Measurements from ENCODE around the gene AP5Z1.

The AP5Z1 gene

DNA sequence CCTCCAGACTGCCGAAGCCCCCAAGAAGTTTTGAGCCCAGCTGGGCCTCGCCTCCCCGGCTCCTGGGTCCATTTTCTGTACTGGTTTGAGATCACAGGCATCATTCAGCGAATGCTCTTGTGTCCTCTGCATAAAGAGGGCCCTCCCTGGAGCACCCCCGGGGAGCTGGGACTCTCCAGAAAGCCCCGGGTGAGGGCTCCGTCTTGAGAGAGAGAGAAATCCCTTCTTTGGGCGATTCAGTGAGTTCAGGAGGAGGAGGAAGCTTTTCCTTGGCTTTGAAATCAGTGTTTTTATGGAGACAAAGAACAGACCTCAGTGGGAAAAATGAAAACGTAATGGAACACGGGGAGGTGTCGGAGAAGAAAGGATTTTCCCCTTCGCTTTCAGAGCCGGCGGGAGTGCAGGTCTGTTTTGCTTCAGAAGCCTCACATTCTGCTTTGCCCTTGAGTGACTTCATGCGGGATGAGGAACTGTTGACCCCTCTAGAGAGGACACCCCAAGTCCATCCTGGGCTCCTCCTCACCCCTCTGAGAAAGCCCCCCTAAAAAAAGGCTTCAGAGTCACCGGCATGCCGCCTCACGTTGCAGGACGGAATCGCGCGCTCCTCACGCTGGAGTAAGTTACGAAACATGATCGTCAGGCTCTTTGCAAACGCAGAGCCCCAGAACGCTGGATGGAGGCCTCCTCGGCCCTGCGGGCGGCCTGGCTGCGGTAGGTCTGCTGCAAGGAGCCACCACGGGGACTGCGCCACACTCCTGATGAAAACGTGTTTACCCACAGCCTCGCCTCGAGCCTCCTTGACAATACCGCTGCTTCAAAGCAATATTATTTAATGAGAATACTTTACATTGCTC is 8.5 kb upstream of the AP5Z1 start:
- DNase-seq = no peak

DNA sequence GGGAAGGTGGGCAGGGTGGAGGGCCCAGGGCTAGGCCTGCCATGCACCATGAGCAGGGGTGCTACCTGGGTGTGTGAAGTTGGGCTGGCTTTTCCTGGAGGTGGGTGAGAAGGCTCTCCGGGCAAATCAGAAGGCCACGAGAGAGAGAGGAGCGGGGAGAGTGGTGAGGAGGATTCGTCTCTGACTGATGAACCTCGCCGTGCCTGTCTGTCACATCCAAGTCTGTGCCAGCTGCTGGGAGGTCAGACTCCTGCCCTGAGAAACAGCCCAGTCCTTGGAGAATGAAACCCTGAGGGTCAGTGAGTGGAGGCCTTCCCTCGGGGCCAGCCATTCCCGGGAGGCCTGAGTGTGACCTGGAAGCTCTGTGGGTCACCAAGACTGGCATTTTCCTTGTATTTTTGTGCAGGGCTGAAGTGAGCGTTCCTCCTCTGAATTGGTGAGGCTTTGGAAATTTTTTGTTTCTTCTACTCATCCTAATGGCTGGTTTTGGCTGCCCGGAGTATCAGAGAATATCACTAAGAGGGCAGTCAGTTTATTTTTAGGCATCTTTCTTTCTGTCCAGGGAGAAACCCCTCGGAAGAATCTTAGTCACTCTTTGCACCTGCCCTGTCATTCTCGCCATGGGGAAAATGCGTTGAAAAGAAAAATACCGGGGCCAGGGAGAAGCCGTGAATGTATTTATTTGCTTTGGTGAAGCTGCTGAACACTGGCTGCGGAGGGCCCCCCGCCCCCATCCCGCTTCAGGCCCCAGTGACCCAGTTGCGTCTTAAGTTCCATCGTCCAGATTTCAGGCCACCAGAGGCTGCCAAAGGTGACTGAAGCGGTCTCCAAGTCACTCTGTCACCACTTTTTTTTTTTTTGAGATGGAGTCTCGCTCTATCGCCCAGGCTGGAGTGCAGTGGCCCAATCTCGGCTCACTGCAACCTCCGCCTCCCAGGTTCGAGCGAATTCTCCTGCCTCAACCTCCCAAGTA is 6.5 kb upstream of the AP5Z1 start:
- DNase-seq = no peak

DNA sequence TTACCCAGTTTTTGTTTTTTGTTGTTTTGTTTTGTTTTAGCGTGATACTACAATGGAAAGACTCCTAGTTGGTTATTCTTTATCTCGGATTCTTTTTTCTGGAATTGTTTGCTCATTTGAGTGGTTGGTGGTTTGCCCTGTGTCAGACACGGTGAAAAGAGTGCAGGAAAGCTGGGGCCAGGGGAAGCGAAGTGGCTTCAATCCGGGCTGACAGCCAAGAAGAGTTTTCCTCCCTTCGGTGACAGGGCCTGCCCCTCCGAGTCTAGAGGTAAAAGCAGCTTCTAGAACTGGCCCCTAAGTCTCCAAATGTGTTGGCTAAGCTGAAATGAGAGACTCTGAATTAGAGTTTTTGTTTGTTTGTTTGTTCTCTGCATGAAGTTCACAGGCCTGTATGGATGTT is 5.7 kb upstream of the AP5Z1 start:
- no peak for DNase-seq

DNA sequence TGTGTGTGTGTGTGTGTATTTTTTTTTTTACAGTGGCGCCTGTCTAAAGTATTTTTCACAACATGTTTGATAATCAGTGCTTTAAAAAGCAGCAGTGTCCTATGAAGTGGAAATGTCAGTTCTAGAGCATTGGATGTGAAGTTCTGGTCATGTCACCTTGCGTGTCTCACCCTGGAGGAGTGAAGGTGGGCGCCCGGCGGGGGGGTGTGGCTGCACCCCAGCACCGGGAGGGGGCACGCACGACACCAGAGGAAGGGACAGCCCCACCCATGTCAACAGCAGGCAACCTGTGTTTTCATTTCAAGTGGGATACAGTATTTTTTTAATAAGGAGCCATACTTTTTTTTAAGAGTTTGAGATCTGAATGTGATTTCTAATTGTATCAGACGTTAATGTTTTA is 4.5 kb upstream of the AP5Z1 start:
- DNase-seq = no peak

DNA sequence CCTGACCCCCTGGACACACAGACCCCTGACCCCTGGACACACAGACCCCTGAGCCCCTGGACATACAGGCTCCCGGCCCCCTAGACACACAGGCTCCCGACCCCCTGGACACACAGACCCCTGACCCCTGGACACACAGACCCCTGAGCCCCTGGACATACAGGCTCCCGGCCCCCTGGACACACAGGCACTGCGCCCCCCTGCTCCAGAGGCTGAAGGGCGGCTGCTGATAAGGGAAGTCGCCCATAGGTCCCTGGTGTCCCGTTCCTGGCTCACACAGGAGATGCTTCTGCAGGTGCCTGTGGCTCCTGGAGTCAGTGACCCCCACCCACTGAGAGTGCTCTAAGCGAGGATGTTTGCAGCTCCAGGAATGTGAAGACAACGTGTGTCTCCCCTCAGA is 3.7 kb upstream of the AP5Z1 start:
- no peak for DNase-seq

DNA sequence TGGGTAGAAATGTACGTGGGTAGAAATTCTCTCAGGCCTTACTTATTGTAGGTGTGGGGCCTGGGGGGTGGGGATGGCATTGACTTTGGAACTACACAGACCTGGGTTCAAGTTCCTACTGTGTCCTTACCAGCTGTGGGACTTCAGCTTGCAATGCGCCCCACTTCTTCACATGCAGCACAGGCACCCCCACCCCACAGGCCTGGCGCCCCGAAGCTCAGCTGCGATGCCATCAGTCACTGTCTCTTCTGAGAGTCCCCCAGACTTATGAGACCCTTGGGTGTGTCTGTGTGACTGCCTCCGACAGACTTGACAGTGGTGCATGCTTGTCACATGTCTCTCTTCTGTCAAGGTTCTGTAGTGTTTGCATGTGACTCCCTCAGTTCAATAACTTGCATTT is 3.1 kb upstream of the AP5Z1 start:
- DNase-seq = no peak

DNA sequence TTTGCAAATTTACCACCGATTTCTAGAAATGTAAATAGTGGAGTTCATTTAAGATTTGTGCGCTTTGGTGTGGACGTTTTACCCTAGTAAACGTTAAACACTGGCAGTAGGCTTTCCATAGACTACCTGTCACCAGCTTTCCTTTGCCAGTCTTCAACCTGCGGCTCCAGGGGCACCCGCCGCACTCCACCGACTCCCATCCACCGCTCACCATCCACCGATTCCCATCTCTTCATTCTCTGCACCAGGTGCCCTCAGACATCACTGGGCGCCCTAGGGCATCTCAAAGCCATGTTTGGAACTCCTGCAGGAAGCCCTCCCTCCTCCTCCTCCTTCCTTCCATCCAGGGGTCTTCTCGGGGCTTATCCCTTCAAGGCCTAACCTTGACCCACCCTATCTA is 1.4 kb upstream of the AP5Z1 start:
- DNase-seq = no peak

DNA sequence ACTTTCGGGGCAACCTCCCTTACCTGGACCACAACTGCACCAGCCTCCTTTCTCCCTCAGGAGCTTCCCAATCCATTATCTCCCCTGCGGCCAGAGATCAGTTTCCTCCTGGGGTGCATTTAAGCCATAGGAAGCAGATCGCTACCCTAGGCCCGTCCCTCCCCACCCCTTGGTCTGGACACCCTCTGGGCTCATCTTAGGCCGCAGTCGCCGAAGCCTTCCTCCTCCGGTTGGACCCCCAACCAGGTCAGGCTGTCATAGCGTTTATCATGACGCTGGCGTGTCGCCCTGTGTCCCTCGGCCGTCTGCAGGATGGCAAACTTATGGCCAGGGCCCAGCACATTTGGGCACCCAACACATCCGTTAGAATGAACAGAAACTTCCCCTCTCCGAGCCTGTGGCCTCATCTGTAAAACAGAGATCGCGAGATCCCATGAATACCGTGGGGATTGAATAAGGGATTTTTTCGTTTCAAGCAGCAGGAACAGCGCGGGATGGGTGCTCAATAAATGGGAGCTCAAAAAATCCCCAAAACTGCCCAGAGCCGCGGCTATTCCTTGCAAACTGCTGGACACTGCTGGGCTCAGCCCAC is 669 bp upstream of the AP5Z1 start:
- DNase-seq = no peak

DNA sequence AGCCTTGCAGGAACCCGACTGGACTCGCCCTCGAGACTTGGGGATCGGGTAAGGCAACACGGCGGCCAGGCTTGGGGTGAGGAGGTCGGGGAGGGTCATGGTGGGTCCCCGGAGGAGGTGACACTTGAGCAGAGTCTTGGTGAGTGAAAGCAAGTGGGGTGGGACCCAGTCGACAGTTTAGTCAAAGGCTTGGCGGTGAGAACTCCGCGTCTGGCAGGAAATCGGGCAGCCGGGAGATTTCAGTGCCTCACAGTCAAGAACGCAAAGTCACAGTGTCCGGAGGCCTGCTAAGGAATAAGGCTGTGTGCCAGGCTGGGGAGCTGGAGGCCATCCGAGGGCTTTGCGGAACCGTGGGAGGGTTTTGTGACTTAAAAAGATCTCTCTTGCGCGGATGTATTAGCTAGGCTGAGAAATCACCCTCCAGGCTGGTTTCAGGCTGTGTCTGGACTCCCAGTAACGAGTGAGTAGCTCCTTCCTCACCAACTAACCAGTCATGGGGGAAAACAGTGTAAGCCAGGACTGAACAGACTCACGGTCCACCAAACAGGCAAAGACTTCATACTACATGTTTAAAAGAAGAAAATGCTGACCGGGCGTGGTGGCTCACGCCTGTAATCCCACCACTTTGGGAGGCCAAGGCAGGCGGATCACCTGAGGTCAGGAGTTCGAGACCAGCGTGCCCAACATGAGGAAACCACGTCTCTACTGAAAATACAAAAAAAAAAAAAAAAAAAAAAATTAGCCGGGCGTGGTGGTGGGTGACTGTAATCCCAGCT is 613 bp downstream of the AP5Z1 start:
- no peak for DNase-seq

DNA sequence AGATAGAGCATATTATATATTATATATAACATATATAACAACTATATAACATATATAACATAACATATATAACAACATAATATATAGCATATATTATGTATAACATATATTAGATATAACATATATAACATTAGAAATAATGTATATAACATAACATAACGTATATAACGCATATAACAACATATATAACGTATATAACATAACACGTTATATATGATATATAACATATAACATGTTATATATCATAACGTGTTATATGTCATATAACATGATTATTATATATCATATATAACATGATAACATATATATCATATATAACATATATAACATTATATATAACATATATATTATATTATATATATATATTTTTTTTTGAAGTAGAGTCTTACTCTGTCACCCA is 3.7 kb downstream of the AP5Z1 start:
- DNase-seq = no peak

DNA sequence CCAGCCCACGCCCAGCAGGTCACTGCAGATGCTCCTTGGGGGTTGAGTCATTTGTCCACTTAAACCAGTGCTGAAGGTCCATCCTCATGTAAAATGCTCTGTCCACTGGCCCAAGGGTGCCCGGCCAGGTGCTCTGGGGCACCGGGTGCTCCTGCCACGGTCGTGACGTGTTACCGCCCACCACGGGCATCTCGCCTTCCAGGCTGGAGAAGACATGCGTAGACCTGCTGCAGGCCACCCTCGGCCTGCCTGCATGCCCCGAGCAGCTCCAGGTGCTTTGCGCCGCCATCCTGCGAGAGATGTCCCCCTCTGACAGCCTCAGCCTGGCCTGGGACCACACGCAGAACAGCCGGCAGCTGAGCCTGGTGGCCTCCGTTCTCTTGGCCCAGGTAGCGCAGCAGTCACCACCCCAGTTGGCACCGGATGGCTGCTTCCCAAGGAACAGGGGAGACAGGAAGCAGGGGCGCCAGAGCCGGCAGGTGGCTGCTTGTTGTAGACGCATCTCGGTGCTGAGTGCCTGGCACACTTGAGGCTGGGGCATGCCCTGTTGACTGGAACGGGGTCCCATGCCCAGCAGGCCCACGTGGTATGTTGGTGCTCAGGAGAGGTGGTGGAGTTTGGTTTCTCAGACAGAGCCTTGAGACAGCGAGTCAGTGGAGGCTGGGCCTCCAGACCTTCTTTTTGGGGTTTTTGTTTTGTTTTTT is 6.1 kb downstream of the AP5Z1 start:
- DNase-seq = no peak

DNA sequence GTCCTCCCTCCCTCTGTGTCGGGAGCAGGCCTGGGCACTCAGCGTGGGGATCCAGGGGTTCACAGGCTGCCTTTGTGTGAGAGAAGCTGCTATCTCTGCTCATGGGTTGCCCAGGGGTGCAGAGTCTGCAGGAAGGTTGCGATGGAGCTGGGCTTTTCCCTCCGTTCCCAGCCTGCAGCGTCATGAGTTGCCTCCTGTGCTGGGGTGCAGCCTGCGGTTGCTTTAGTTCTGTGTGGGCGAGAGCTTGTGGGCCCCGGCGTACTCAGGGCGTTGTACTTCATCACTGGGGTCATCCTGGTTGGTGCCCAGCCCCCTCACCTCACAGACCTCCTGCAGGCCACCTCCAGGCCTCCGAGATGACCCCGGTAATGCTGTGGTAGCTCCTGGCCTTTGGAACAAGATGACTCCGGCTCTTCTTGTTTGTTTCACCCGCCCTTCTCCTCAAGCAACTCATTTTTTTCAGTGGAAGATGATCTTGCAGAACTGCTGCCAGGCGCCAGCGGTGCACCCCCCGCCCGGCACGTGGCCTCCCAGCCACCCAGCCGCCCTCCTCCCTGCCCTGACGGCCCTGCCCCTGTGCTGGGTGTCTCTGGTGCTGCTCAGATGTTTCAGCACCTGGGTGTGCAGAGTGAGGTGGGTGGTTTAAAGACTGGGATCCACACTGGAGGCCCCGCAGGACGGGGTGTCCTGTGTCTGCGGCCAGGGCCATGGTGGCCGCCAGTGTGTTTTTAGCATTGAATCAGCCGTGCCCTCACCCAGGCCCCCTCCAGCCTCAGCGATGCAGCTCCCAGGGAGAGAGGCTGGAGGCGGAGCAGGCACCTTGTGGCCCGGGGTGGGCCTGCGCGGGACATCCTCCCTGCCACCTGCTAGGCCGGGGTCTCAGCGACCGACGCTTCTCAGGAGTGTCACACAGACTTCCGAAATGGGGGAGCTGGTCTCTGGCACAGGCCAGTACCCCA is 7.2 kb downstream of the AP5Z1 start:
- DNase-seq = no peak

DNA sequence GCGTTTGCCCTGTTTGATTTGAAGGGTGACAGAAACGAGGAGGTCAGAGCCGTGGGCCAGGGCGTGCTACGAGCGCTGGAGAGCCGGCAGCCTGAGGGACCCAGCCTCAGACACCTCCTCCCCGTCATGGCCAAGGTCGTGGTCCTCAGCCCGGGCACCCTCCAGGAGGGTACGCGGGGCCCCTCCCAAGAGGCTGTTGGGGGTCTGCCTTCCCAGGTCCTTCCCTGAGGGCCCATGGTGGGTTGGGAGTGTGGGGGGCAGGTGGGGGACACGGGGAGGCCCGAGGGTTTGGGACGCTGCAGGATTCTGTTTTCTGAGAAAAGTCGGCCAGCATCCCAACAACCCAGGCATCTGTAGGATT is 7.8 kb downstream of the AP5Z1 start:
- no peak for DNase-seq

DNA sequence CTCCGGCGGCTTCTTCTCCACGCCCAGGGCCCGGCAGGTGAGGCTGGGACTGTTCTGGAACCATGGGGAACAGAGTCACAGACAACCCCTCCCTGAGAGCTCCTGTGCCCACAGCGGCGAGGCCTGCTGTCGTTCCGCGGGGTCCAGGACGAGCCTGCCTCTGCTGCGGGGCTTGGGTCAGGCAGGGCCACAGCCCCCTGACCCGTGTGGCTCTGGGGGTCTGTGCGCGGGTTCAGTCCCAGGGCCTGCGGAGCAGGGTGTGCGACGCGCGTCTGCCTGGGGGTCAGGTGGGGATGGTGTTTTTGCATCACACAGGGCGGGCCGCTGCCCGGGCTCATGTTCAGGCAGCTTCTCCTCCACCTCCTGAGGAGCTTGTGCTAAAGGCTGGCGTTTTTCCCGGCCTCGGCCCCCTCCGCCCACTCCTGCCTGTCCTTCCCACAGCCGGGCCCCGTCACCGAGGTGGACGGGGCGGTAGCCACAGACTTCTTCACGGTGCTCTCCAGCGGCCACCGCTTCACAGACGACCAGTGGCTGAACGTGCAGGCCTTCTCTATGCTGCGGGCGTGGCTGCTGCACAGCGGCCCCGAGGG is 8.4 kb downstream of the AP5Z1 start:
- DNase-seq = no peak

DNA sequence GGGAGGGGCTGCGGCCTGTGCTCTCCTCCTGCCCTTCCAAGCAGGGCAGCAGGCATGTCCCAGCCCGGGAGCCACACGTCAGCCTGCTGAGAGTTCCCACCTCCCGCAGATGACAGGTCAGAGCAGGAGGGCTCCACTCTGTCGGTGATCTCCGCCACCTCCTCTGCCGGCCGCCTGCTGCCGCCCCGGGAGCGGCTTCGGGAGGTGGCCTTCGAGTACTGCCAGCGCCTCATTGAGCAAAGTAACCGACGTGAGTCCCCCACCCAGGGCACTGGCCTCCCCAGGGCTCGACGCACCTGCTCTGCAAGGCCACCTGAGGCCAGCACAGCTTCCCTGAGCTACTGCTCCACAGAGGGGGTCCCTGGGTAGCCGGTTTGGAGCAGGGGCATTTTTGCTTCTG is 9.4 kb downstream of the AP5Z1 start:
- DNase-seq = no peak

DNA sequence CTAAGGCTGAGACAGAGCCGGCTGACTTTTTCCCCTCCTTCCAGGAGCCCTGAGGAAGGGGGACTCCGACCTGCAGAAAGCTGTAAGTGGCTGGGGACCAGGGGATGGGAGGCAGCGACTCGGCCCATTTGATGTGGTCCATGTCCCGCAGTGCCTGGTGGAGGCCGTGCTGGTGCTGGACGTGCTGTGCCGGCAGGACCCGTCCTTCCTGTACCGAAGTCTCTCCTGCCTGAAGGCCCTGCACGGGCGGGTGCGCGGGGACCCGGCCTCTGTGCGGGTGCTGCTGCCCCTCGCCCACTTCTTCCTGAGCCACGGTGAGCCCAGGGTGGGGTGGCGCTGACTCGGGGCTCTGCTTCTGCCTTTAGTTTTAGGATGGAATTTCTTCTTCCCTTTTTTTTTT is 9.9 kb downstream of the AP5Z1 start:
- DNase-seq = no peak

DNA sequence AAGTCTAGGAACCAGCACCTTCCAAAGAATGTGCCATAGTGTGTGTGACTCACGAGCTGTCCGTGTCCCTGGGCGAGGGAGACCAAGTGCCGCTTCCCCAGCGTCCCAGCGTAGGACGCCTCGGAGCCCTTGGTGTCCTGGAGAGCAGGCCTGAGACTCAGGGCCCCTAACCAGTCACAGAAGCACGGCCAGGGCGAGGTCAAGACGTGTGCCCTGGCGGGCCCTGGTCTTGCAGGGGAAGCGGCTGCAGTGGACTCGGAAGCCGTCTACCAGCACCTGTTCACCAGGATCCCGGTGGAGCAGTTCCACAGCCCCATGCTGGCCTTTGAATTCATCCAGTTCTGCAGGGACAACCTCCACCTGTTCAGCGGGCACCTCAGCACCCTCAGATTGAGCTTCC is 10.6 kb downstream of the AP5Z1 start:
- DNase-seq = no peak

DNA sequence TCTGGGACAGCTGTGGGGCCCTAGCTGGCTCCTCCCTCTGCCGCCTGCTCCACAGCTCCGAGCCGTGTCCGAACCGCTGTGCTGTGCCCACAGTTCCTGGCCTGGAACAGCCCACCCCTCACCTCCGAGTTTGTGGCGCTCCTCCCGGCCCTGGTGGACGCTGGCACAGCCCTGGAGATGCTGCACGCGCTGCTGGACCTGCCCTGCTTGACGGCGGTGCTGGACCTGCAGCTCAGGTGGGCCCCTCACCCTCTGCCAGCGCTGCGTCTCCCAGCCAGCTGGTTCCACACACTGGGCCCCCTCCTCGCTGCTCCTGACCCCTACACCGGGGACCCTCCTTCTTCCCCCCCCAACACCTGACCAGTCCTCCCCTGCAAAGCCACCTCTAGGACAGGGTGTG is 12.1 kb downstream of the AP5Z1 start:
- DNase-seq = no peak

DNA sequence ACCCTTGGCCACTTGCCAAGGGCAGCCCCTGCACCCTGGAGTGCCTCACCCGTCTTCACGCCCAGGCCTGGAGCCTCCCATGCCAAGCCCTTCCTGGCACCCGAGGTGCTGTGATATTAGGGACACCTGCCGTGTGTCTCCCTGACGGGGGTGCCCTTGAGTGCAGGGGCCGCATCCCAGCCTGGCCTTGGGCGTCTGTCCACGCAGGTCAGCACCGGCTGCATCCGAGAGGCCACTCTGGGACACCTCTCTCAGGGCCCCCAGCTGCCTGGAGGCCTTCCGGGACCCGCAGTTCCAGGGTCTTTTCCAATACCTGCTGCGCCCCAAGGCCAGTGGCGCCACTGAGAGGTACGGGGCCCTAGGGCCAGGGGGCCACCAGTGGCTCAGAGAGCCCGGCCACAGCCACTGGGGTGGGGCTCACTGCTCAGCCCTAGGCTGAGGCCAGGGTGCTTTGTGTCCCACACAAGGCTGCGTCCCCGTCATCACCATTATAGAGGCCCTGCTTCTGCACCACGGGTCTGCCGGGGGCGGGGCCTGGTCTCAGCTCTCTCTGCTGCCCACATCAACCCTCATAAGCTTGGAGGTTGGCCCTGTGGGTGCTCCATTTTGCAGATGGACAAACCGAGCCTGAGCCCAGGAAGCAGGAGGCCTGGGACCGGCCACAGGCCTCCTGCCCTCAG is 12.7 kb downstream of the AP5Z1 start:
- DNase-seq = no peak

DNA sequence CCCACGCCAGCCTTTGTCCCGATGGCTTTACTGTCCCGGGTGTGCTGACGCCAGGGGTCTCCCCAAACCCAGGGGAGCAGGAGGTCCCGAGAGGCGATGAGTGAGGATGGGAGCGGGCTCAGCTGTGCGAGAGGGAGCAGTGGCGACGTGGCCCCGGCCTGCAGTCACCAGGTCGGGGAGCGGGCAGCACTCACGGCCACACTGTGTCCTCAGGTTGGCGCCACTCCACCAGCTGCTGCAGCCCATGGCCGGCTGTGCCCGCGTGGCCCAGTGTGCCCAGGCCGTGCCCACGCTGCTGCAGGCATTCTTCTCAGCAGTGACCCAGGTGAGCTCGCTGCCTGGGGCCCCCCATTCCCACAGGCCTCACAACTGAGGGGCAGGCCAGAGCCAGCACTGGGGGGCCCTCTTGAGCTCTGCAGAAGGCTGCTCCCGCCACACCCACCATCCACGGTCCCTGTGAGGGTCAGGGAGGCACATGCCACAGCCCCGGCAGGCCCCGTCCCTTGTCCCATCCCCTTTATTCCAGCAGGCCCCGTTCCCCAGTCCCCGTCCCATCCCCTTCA is 13.3 kb downstream of the AP5Z1 start:
- DNase-seq = no peak
